ENCODE data around the gene ARMC3. TPM values are rescaled to one million over a fixed set of nuclear protein-coding genes. Genes with fewer than 3 reads are reported as not detected.

ARMC3 gene
- total RNA-seq, 1 experiment from 2014 or later: not detected

- no peak for DNase-seq (ENCODE audit: low read depth in 1 of 2, low spot score in 2 of 2)
- Histone ChIP-seq H3K9me3 (replicated peaks) (no peaks in the 10 kb centered on the region), H3K36me3 (no peaks in the 10 kb centered on the region), H3K4me1 (replicated peaks) (no peaks in the 10 kb centered on the region), H3K4me3 (no peak overlapping the region), H3K27ac (no peak overlapping the region), H3K27me3 (replicated peaks) (no peaks in the 10 kb centered on the region)
Measured at GRCh38 chr10:23024002-23024401, 96.1 kb downstream of the ARMC3 start.

- no peak for DNase-seq (ENCODE audit: low read depth in 1 of 2, low spot score in 2 of 2)
- Histone ChIP-seq H3K9me3 (replicated peaks) (no peaks in the 10 kb centered on the region; the same call in 1 of the 2 replicates), H3K36me3 (no peaks in the 10 kb centered on the region), H3K27me3 (replicated peaks) (0 out of 2 replicates have a peak, but pooled peaks cover 2% of the 10 kb centered on the region), H3K4me3 (no peak overlapping the region), H3K4me1 (replicated peaks) (no peaks in the 10 kb centered on the region), H3K27ac (no peak overlapping the region)
Measured at GRCh38 chr10:23031318-23031717, 103.5 kb downstream of the ARMC3 start.

- no peak for DNase-seq (ENCODE audit: low read depth in 1 of 2, low spot score in 2 of 2)
- H3K36me3 ChIP-seq: no peaks in the 10 kb centered on the region
- no peaks in the 10 kb centered on the region; the same call in 1 of the 2 replicates for H3K9me3 ChIP-seq (replicated peaks)
- H3K27me3 ChIP-seq (replicated peaks): 0 out of 2 replicates have a peak, but pooled peaks cover 2% of the 10 kb centered on the region
- H3K4me1 ChIP-seq (replicated peaks): no peaks in the 10 kb centered on the region
- H3K27ac ChIP-seq: no peak overlapping the region
- H3K4me3 ChIP-seq: no peak overlapping the region
Measured at GRCh38 chr10:23034790-23035189, 106.9 kb downstream of the ARMC3 start.

- DNase-seq (ENCODE audit: low read depth in 1 of 2, low spot score in 2 of 2): no peak
- H3K36me3 ChIP-seq: no peaks in the 10 kb centered on the region
- H3K27ac ChIP-seq: no peak overlapping the region
Measured at GRCh38 chr10:23035569-23035968, 107.7 kb downstream of the ARMC3 start.

GRCh38 chr10:23037152-23037551, 109.3 kb downstream of the ARMC3 start:
- no peak for DNase-seq (ENCODE audit: low read depth in 1 of 2, low spot score in 2 of 2)
- H3K27ac ChIP-seq: no peak overlapping the region
- no peaks in the 10 kb centered on the region; the same call in 1 of the 2 replicates for H3K9me3 ChIP-seq (replicated peaks)

More at GRCh38 chr10:23035569-23035968, 107.7 kb downstream of the ARMC3 start:
- no peak overlapping the region for H3K4me3 ChIP-seq
- H3K4me1 ChIP-seq (replicated peaks): no peaks in the 10 kb centered on the region
- H3K27me3 ChIP-seq (replicated peaks): no peaks in the 10 kb centered on the region
- no peaks in the 10 kb centered on the region; the same call in 1 of the 2 replicates for H3K9me3 ChIP-seq (replicated peaks)

GRCh38 chr10:23037561-23037960, 109.7 kb downstream of the ARMC3 start:
- Histone ChIP-seq H3K27me3 (replicated peaks) (no peaks in the 10 kb centered on the region), H3K4me1 (replicated peaks) (no peaks in the 10 kb centered on the region), H3K9me3 (replicated peaks) (no peaks in the 10 kb centered on the region; the same call in 1 of the 2 replicates), H3K27ac (no peak overlapping the region), H3K36me3 (no peaks in the 10 kb centered on the region), H3K4me3 (no peak overlapping the region)
- no peak for DNase-seq (ENCODE audit: low read depth in 1 of 2, low spot score in 2 of 2)

More at GRCh38 chr10:23037152-23037551, 109.3 kb downstream of the ARMC3 start:
- Histone ChIP-seq H3K27me3 (replicated peaks) (no peaks in the 10 kb centered on the region), H3K36me3 (no peaks in the 10 kb centered on the region), H3K4me1 (replicated peaks) (no peaks in the 10 kb centered on the region), H3K4me3 (no peak overlapping the region)

GRCh38 chr10:23038172-23038571, 110.3 kb downstream of the ARMC3 start:
- DNase-seq (ENCODE audit: low read depth in 1 of 2, low spot score in 2 of 2): no peak
- Histone ChIP-seq H3K36me3 (no peaks in the 10 kb centered on the region), H3K4me1 (replicated peaks) (no peaks in the 10 kb centered on the region), H3K9me3 (replicated peaks) (no peaks in the 10 kb centered on the region; the same call in 1 of the 2 replicates), H3K27ac (no peak overlapping the region), H3K27me3 (replicated peaks) (no peaks in the 10 kb centered on the region), H3K4me3 (no peak overlapping the region)

- H3K9me3 ChIP-seq (replicated peaks): no peaks in the 10 kb centered on the region
- no peak overlapping the region for H3K4me3 ChIP-seq
- H3K27me3 ChIP-seq (replicated peaks): no peaks in the 10 kb centered on the region; the same call in 1 of the 2 replicates
- no peaks in the 10 kb centered on the region for H3K4me1 ChIP-seq (replicated peaks)
- no peak overlapping the region for H3K27ac ChIP-seq
- H3K36me3 ChIP-seq: no peaks in the 10 kb centered on the region
- DNase-seq (ENCODE audit: low read depth in 1 of 2, low spot score in 2 of 2): no peak
Measured at GRCh38 chr10:23040002-23040401, 112.1 kb downstream of the ARMC3 start.

- no peaks in the 10 kb centered on the region for H3K36me3 ChIP-seq
- H3K27ac ChIP-seq: no peak overlapping the region
- no peak overlapping the region for H3K4me3 ChIP-seq
- peaks cover 6% of the 10 kb centered on the region; the same call in 1 of the 2 replicates for H3K27me3 ChIP-seq (replicated peaks)
- H3K9me3 ChIP-seq (replicated peaks): no peaks in the 10 kb centered on the region
- DNase-seq (ENCODE audit: low read depth in 1 of 2, low spot score in 2 of 2): no peak
- H3K4me1 ChIP-seq (replicated peaks): no peaks in the 10 kb centered on the region
Measured at GRCh38 chr10:23046027-23046426, 118.2 kb downstream of the ARMC3 start.

- DNase-seq (ENCODE audit: low read depth in 1 of 2, low spot score in 2 of 2): no peak
- Histone ChIP-seq H3K27ac (no peak overlapping the region), H3K4me3 (no peak overlapping the region), H3K36me3 (no peaks in the 10 kb centered on the region), H3K27me3 (replicated peaks) (peaks cover 6% of the 10 kb centered on the region; the same call in 1 of the 2 replicates), H3K9me3 (replicated peaks) (no peaks in the 10 kb centered on the region), H3K4me1 (replicated peaks) (no peaks in the 10 kb centered on the region)
Measured at GRCh38 chr10:23047201-23048050, 119.6 kb downstream of the ARMC3 start.

GRCh38 chr10:23048191-23048590, 120.3 kb downstream of the ARMC3 start:
- Histone ChIP-seq H3K27me3 (replicated peaks) (peaks cover 6% of the 10 kb centered on the region; the same call in 1 of the 2 replicates), H3K27ac (no peak overlapping the region), H3K9me3 (replicated peaks) (no peaks in the 10 kb centered on the region), H3K4me3 (no peak overlapping the region), H3K4me1 (replicated peaks) (no peaks in the 10 kb centered on the region), H3K36me3 (no peaks in the 10 kb centered on the region)
- DNase-seq (ENCODE audit: low read depth in 1 of 2, low spot score in 2 of 2): no peak

- H3K27ac ChIP-seq: no peak overlapping the region
- H3K9me3 ChIP-seq (replicated peaks): no peaks in the 10 kb centered on the region
- 0 out of 2 replicates have a peak, but pooled peaks cover 6% of the 10 kb centered on the region for H3K27me3 ChIP-seq (replicated peaks)
- no peak overlapping the region for H3K4me3 ChIP-seq
- H3K4me1 ChIP-seq (replicated peaks): no peaks in the 10 kb centered on the region
- no peak for DNase-seq (ENCODE audit: low read depth in 1 of 2, low spot score in 2 of 2)
- no peaks in the 10 kb centered on the region for H3K36me3 ChIP-seq
Measured at GRCh38 chr10:23051278-23051677, 123.4 kb downstream of the ARMC3 start.

- no peaks in the 10 kb centered on the region for H3K4me1 ChIP-seq (replicated peaks)
- no peak overlapping the region for H3K27ac ChIP-seq
- H3K27me3 ChIP-seq (replicated peaks): 0 out of 2 replicates have a peak, but pooled peaks cover under 1% of the 10 kb centered on the region
- H3K9me3 ChIP-seq (replicated peaks): no peaks in the 10 kb centered on the region
- H3K4me3 ChIP-seq: no peak overlapping the region
- no peaks in the 10 kb centered on the region for H3K36me3 ChIP-seq
- DNase-seq (ENCODE audit: low read depth in 1 of 2, low spot score in 2 of 2): no peak
Measured at GRCh38 chr10:23051855-23052331, 124.0 kb downstream of the ARMC3 start.

GRCh38 chr10:23053036-23053435, 125.2 kb downstream of the ARMC3 start:
- Histone ChIP-seq H3K27me3 (replicated peaks) (no peaks in the 10 kb centered on the region), H3K4me1 (replicated peaks) (no peaks in the 10 kb centered on the region), H3K4me3 (no peak overlapping the region), H3K9me3 (replicated peaks) (no peaks in the 10 kb centered on the region), H3K27ac (no peak overlapping the region), H3K36me3 (no peaks in the 10 kb centered on the region)
- no peak for DNase-seq (ENCODE audit: low read depth in 1 of 2, low spot score in 2 of 2)
